GM10266 (cell line): ENCODE data around the gene ZDBF2.

Experiments
- DNase-seq: peaks from one replicate; pipeline ENCODE4 v3.0.0; 2012; ENCODE audit errors: extremely low spot score
- TF ChIP-seq, protein P1 (sequence below): IDR thresholded peaks from 2 replicates; pipeline ENCODE4 v1.5.1; 2012; ENCODE audit warnings: mild to moderate bottlenecking, low read depth; ENCODE audit not compliant: control insufficient read depth, insufficient read depth; ENCODE audit errors: missing control alignments

ZDBF2 gene

DNA sequence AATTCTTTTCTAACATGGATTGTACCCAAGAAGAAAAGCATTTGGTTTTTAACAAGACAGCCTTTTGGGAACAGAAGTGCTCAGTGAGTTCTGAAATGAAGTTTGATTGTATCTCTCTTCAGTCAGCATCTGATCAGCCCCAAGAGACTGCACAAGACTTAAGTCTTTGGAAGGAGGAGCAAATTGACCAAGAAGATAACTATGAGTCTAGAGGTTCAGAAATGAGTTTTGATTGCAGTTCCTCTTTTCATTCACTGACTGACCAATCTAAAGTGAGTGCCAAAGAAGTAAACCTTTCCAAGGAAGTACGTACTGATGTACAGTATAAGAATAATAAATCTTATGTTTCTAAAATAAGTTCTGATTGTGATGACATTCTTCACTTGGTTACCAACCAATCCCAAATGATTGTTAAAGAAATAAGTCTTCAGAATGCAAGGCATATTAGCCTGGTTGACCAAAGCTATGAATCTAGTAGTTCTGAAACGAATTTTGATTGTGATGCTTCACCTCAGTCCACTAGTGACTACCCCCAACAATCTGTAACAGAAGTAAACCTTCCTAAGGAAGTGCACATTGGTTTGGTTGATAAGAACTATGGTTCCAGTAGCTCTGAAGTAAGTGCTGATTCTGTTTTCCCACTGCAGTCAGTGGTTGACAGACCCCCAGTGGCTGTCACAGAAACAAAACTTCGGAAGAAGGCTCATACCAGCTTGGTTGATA lies 31.2 kb downstream of the ZDBF2 start:
- DNase-seq, result no peak
- TF ChIP-seq, protein P1, sequence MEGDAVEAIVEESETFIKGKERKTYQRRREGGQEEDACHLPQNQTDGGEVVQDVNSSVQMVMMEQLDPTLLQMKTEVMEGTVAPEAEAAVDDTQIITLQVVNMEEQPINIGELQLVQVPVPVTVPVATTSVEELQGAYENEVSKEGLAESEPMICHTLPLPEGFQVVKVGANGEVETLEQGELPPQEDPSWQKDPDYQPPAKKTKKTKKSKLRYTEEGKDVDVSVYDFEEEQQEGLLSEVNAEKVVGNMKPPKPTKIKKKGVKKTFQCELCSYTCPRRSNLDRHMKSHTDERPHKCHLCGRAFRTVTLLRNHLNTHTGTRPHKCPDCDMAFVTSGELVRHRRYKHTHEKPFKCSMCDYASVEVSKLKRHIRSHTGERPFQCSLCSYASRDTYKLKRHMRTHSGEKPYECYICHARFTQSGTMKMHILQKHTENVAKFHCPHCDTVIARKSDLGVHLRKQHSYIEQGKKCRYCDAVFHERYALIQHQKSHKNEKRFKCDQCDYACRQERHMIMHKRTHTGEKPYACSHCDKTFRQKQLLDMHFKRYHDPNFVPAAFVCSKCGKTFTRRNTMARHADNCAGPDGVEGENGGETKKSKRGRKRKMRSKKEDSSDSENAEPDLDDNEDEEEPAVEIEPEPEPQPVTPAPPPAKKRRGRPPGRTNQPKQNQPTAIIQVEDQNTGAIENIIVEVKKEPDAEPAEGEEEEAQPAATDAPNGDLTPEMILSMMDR, result no peak

DNA sequence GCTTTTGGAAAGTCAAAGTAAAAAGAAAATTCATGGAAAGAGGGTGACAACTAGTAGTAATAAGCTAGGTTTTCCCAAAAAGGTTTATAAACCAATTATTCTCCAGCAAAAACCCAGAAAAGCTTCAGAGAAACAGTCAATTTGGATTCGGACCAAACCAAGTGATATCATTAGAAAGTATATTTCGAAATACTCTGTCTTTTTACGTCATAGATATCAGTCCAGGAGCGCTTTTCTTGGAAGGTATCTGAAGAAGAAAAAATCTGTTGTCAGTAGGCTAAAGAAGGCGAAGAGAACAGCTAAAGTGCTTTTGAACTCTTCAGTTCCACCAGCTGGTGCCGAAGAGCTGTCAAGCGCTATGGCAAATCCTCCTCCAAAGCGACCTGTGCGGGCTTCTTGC lies 36.6 kb downstream of the ZDBF2 start:
- TF ChIP-seq, protein P1, result no peak
- no peak for DNase-seq

DNA sequence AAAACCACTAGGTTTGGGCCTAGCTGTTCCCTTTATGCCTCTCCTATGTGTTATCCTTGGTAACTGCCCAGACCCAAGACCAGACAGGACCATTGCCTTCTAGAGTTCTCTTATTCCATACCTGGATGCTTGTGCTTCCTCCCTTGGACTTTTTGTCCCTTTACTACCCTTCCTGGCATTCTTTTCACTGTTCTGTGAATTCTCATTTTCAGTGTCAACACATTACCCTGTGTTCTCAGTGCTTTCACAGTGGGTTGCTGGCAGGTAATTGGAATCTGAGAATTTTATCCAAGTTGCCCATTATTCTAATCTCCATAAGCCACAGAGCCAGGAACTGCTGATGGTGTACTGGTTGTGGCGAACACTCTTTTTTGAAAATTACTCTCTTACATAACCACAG lies 41.7 kb downstream of the ZDBF2 start:
- TF ChIP-seq, protein P1, result no peak
- no peak for DNase-seq

DNA sequence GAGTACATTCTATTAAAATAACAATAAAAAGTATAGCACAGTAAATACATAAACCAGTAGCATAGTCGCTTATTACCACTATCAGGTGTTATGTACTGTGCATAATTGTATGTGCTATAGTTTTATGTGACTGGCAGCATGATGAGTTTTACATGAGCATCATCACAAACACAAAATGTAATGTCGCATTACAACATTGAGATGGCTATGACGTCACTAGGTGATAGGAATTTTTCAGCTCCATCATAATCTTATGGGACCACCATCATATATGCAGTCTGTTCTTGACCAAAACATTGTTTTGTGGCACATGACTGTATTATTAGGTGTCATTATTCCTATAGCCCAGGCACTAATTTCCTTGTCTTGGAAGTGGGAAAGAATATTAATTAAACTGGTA lies 48.6 kb downstream of the ZDBF2 start:
- TF ChIP-seq, protein P1, result no peak
- no peak for DNase-seq

DNA sequence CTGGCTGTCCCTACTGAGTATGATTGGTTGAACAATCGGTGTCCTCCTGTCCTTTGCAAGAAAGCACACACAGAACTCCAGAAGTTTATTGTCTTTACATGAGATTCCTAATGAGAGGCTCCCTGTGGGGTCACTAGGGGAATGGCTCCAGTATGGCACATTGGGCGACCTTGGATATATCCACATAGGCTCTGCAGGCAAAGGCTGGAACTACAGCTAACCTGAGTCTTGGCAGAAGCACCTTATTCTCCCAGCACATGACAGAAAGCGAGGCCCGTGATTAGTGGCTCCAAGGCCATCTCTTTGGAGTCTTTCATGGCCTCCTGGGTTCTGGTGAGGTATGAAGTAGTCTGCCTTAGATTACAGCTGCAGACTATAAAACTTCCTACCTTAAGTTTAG lies 49.0 kb downstream of the ZDBF2 start:
- DNase-seq, result no peak
- TF ChIP-seq, protein P1, result no peak

DNA sequence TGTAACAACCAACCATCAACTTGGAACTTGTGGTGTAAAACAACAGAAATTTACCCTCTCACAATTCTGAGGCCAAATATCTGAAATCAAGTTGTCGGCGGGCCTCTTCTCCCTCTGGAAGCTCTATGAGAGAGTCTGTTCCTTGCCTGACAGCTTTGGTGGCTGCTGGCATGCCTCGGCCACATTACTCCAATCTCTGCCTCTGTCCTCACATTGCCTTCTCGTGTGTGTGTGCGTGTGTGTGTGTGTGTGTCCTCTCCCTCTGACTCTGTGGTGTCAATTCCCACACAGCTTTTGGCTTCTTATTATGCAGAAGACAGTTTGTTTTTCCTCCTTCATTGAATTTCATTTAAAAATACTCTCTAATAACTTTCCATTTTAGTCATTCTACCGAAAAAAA lies 50.4 kb downstream of the ZDBF2 start:
- TF ChIP-seq, protein P1, result no peak

DNA sequence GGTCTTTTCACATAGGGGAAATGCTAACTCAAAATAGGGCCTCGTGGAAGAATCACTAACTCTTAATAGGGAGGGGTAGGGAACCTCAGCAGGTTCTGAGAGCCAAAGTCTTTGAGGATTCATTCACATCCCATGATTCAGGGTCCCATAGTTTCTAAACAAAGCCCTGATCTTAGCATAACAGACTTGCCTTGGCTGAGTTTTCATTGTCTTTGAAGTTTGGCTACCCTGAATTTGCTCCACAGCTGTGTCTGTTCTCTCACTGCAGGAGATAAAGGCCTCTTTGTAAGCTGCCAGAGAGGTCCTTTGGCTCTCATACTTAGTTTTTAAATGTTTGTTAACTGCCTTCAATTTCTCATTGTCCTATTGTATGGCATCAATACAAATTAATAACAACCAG lies 54.5 kb downstream of the ZDBF2 start:
- TF ChIP-seq, protein P1, result no peak
- no peak for DNase-seq

More for the DNA sequence above, 50.4 kb downstream of the ZDBF2 start:
- no peak for DNase-seq
